Gastrocnemius medialis (tissue), 4 donors: ENCODE results near the gene UBE2M.

Source experiments
- POLR2A ChIP-seq, 2 donors: fragments of 450-650 bp; IDR thresholded peaks; one replicate each; pipeline ENCODE4 v1.6.1; 2017; ENCODE audit warnings: antibody characterized with exemption in 2 of 2, mild to moderate bottlenecking in 2 of 2, moderate library complexity in 2 of 2
- TF ChIP-seq, protein P1 (sequence below), 5 experiments: fragments of 450-650 bp in 3 of 5; fragments of 200-600 bp in 2 of 5; sonication (generic) in 2 of 5; IDR thresholded peaks in 4 of 5; conservative IDR thresholded peaks in 1 of 5; 1 replicate in 4 of 5; 2 replicates in 1 of 5; pipeline ENCODE4 v1.5.1; 2016 to 2019; ENCODE audit warnings: antibody characterized with exemption in 5 of 5, mild to moderate bottlenecking in 3 of 5, moderate library complexity in 3 of 5

DNA sequence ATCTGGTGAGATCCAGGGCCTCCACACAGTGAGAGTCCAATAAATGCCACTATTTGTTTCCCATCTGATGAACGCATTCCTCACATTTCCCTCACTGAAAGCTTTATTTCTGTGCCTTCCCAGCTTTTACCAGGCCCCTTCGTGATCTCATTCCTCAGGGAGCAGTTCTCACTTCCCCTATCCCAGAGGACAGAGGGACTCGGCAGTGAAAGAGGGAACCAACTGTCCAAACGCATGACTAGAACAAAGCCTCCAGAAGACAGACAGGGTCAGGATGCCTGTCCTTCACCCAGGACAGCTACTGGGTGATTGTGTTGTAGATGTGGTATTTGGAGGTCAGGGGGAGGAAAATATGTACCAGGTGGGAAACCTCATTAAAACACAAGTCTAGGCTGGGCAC is 36.8 kb downstream of the UBE2M start:
- TF ChIP-seq, protein P1, sequence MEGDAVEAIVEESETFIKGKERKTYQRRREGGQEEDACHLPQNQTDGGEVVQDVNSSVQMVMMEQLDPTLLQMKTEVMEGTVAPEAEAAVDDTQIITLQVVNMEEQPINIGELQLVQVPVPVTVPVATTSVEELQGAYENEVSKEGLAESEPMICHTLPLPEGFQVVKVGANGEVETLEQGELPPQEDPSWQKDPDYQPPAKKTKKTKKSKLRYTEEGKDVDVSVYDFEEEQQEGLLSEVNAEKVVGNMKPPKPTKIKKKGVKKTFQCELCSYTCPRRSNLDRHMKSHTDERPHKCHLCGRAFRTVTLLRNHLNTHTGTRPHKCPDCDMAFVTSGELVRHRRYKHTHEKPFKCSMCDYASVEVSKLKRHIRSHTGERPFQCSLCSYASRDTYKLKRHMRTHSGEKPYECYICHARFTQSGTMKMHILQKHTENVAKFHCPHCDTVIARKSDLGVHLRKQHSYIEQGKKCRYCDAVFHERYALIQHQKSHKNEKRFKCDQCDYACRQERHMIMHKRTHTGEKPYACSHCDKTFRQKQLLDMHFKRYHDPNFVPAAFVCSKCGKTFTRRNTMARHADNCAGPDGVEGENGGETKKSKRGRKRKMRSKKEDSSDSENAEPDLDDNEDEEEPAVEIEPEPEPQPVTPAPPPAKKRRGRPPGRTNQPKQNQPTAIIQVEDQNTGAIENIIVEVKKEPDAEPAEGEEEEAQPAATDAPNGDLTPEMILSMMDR (IDR thresholded peaks at IDR 0.05 in 4 of 5, conservative IDR thresholded peaks at IDR 0.05 in 1 of 5), result no peak
- TF ChIP-seq POLR2A (IDR thresholded peaks at IDR 0.05), result no peak
